H1 (cell line): ENCODE results near the gene VASN. TPM values are rescaled to one million over a fixed set of nuclear protein-coding genes. Genes with fewer than 3 reads are reported as not detected.

Experiments used
- CTCF ChIA-PET: fragments of 300-600 bp; sonication (Branson Sonifier 250); formaldehyde crosslinking; loops from one replicate; lab custom pipeline; 2021; ENCODE audit not compliant: partially characterized antibody; lab: Charles Lee
- POLR2A ChIA-PET: fragments of 300-600 bp; sonication (Branson Sonifier 250); formaldehyde crosslinking; loops from one replicate; lab custom pipeline; 2021; ENCODE audit warnings: inconsistent platforms; ENCODE audit not compliant: partially characterized antibody; lab: Charles Lee
- DNase-seq, 2 experiments: peaks; one replicate each; pipeline versions ENCODE4 v3.0.0 to v3.0.0-alpha.2; 2010 to 2022; ENCODE audit warnings: low spot score in 2 of 2, low read depth in 1 of 2, mixed read lengths in 1 of 2
- FAIRE-seq: peaks from 2 replicates; lab custom pipeline; 2011; peaks lifted over from hg19 to GRCh38; lab: Jason Lieb, UNC
- H2AFZ ChIP-seq: 2 replicates; pipeline ENCODE4 v1.8.1; 2012; ENCODE audit warnings: low read length, inconsistent platforms
- H2AK5ac ChIP-seq: 2 replicates; pipeline ENCODE4 v1.6.1; 2013; ENCODE audit warnings: low read depth, low read length
- H2BK120ac ChIP-seq: replicated peaks from 2 replicates; pipeline ENCODE3; 2013; ENCODE audit warnings: low read depth, low read length, inconsistent platforms
- H2BK12ac ChIP-seq: 2 replicates; pipeline ENCODE4 v1.6.1; 2013; ENCODE audit warnings: low read depth, low read length
- H2BK15ac ChIP-seq: 2 replicates; pipeline ENCODE4 v1.6.1; 2013; ENCODE audit warnings: low read length
- H2BK20ac ChIP-seq: 2 replicates; pipeline ENCODE4 v1.6.1; 2013; ENCODE audit warnings: low read length
- H2BK5ac ChIP-seq: 2 replicates; pipeline ENCODE4 v1.6.1; 2013; ENCODE audit warnings: low read depth, low read length
- H3K14ac ChIP-seq: 2 replicates; pipeline ENCODE4 v1.6.1; 2013; ENCODE audit warnings: inconsistent platforms; ENCODE audit not compliant: insufficient read length
- H3K18ac ChIP-seq: 2 replicates; pipeline ENCODE4 v1.6.1; 2013; ENCODE audit warnings: low read length; ENCODE audit errors: extremely low read depth
- H3K23ac ChIP-seq: 2 replicates; pipeline ENCODE4 v1.6.1; 2013; ENCODE audit warnings: inconsistent platforms; ENCODE audit not compliant: insufficient read length
- H3K23me2 ChIP-seq: 2 replicates; pipeline ENCODE4 v1.6.1; 2013; ENCODE audit warnings: low read depth, low read length
- H3K27ac ChIP-seq: 2 replicates; pipeline ENCODE4 v1.6.1; 2011; ENCODE audit warnings: low read depth, low read length, inconsistent platforms
- H3K27me3 ChIP-seq, 4 experiments: replicated peaks in 1 of 4; 1 replicate in 1 of 4; 2 replicates in 3 of 4; pipeline versions ENCODE4 v1.6.1 to v1.8.1; 2011 to 2013; ENCODE audit warnings: low read length in 3 of 4, mild to moderate bottlenecking in 3 of 4, inconsistent platforms in 2 of 4, mixed read lengths in 2 of 4, moderate library complexity in 1 of 4; ENCODE audit not compliant: control insufficient read depth in 3 of 4, insufficient read depth in 3 of 4; ENCODE audit errors: extremely low read depth in 1 of 4
- H3K36me3 ChIP-seq, 4 experiments: 2 replicates each; pipeline versions ENCODE4 v1.6.1 to v1.8.1; 2011 to 2013; ENCODE audit warnings: mild to moderate bottlenecking in 4 of 4, low read length in 3 of 4, moderate library complexity in 2 of 4, control low read depth in 1 of 4, inconsistent platforms in 1 of 4; ENCODE audit not compliant: insufficient read depth in 4 of 4, control insufficient read depth in 2 of 4
- H3K4ac ChIP-seq: replicated peaks from 2 replicates; pipeline ENCODE3; 2013; ENCODE audit warnings: low read length, low read depth, mixed read lengths, inconsistent platforms; ENCODE audit not compliant: insufficient read length
- H3K4me1 ChIP-seq, 4 experiments: replicated peaks in 1 of 4; 1 replicate in 1 of 4; 2 replicates in 3 of 4; pipeline versions ENCODE4 v1.6.1 to v1.8.1; 2011 to 2013; ENCODE audit warnings: low read length in 3 of 4, inconsistent platforms in 2 of 4, mixed read lengths in 1 of 4; ENCODE audit not compliant: insufficient read depth in 4 of 4, control insufficient read depth in 3 of 4
- H3K4me2 ChIP-seq, 2 experiments: 2 replicates each; pipeline versions ENCODE4 v1.6.1 to v1.8.1; 2011 to 2013; ENCODE audit warnings: low read depth in 2 of 2, low read length in 2 of 2, control low read depth in 1 of 2, inconsistent platforms in 1 of 2, mild to moderate bottlenecking in 1 of 2; ENCODE audit not compliant: insufficient read depth in 1 of 2
- H3K4me3 ChIP-seq, 4 experiments: fragments of 200-600, 300-600 bp in 1 of 4; sonication (generic), shearing (Covaris generic), sonication (Bioruptor Twin) in 1 of 4; 2 replicates each; pipeline versions ENCODE4 v1.5.1 to v1.8.1; 2011 to 2016; ENCODE audit warnings: low read length in 4 of 4, low read depth in 3 of 4, control low read depth in 2 of 4, inconsistent platforms in 2 of 4, mild to moderate bottlenecking in 2 of 4, mixed read lengths in 1 of 4, moderate library complexity in 1 of 4; ENCODE audit not compliant: insufficient read depth in 2 of 4; ENCODE audit errors: extremely low read depth in 1 of 4
- H3K56ac ChIP-seq: replicated peaks from 2 replicates; pipeline ENCODE3; 2013; ENCODE audit warnings: low read depth, mild to moderate bottlenecking, mixed read lengths, low read length, inconsistent platforms; ENCODE audit not compliant: insufficient read length
- H3K79me1 ChIP-seq: 2 replicates; pipeline ENCODE4 v1.6.1; 2013; ENCODE audit warnings: low read depth, low read length, control low read depth
- H3K79me2 ChIP-seq, 2 experiments: 2 replicates each; pipeline versions ENCODE4 v1.6.1 to v1.8.1; 2012 to 2013; ENCODE audit warnings: low read length in 2 of 2, mild to moderate bottlenecking in 2 of 2, inconsistent platforms in 1 of 2; ENCODE audit not compliant: insufficient read depth in 2 of 2, control insufficient read depth in 1 of 2
- H3K9ac ChIP-seq, 4 experiments: replicated peaks in 1 of 4; 1 replicate in 1 of 4; 2 replicates in 3 of 4; pipeline versions ENCODE4 v1.6.1 to v1.8.1; 2011 to 2013; ENCODE audit warnings: low read depth in 3 of 4, low read length in 3 of 4, control low read depth in 2 of 4, mild to moderate bottlenecking in 2 of 4, moderate library complexity in 2 of 4, inconsistent platforms in 1 of 4; ENCODE audit errors: extremely low read depth in 1 of 4
- H3K9me3 ChIP-seq, 2 experiments: 2 replicates each; pipeline versions ENCODE4 v1.6.1 to v1.8.1; 2012 to 2013; ENCODE audit warnings: mild to moderate bottlenecking in 2 of 2, moderate library complexity in 2 of 2, control low read depth in 1 of 2, inconsistent platforms in 1 of 2, low read depth in 1 of 2, low read length in 1 of 2, mixed read lengths in 1 of 2; ENCODE audit not compliant: insufficient read depth in 2 of 2
- H4K20me1 ChIP-seq, 2 experiments: replicated peaks in 1 of 2; 2 replicates each; pipeline versions ENCODE3 to v1.8.1; 2011 to 2013; ENCODE audit warnings: inconsistent platforms in 2 of 2, low read length in 2 of 2, mild to moderate bottlenecking in 1 of 2; ENCODE audit not compliant: insufficient read depth in 2 of 2, control insufficient read depth in 1 of 2
- H4K5ac ChIP-seq: 2 replicates; pipeline ENCODE4 v1.6.1; 2013; ENCODE audit warnings: low read length, low read depth, mixed read lengths, inconsistent platforms; ENCODE audit not compliant: insufficient read length
- H4K8ac ChIP-seq: 2 replicates; pipeline ENCODE4 v1.8.0; 2013; ENCODE audit warnings: mild to moderate bottlenecking, moderate library complexity, low read length, inconsistent platforms; ENCODE audit not compliant: insufficient read depth; ENCODE audit errors: extremely low read depth
- H4K91ac ChIP-seq: replicated peaks from 2 replicates; pipeline ENCODE3; 2013; ENCODE audit warnings: low read length, mixed read lengths, inconsistent platforms; ENCODE audit not compliant: insufficient read length
- CHD1 ChIP-seq: IDR thresholded peaks from 2 replicates; pipeline ENCODE4 v1.6.1; 2012; ENCODE audit warnings: low read depth, low read length, improper control_type of control experiment
- CREB1 ChIP-seq: IDR thresholded peaks from 2 replicates; pipeline ENCODE4 v1.6.1; 2012; ENCODE audit warnings: inconsistent platforms
- GABPA ChIP-seq: IDR thresholded peaks from 2 replicates; pipeline ENCODE4 v1.6.1; 2011; ENCODE audit warnings: mild to moderate bottlenecking, low read length, moderate library complexity, borderline replicate concordance; ENCODE audit not compliant: insufficient read depth
- HDAC6 ChIP-seq: IDR thresholded peaks from one replicate; pipeline ENCODE4 v1.7.1; 2012; ENCODE audit warnings: low read depth, mild to moderate bottlenecking, inconsistent platforms, low read length, moderate library complexity
- MAX ChIP-seq: IDR thresholded peaks from 2 replicates; pipeline ENCODE4 v1.6.1; 2012; ENCODE audit warnings: inconsistent platforms
- POLR2A ChIP-seq, 2 experiments: IDR thresholded peaks; 1 replicate in 1 of 2; 2 replicates in 1 of 2; pipeline ENCODE4 v1.6.1; 2011; ENCODE audit warnings: low read depth in 2 of 2, low read length in 2 of 2, mild to moderate bottlenecking in 2 of 2; ENCODE audit errors: control extremely low read depth in 1 of 2
- RFX5 ChIP-seq: IDR thresholded peaks from 2 replicates; pipeline ENCODE4 v1.6.1; 2011; ENCODE audit warnings: low read depth, low read length, improper control_type of control experiment, borderline replicate concordance
- SIN3A ChIP-seq, 2 experiments: IDR thresholded peaks in 1 of 2; conservative IDR thresholded peaks in 1 of 2; 2 replicates each; pipeline ENCODE4 v1.6.1; 2011 to 2012; ENCODE audit warnings: low read length in 2 of 2, improper control_type of control experiment in 1 of 2, low read depth in 1 of 2, mild to moderate bottlenecking in 1 of 2
- TAF1 ChIP-seq: IDR thresholded peaks from 2 replicates; pipeline ENCODE4 v1.6.1; 2011; ENCODE audit warnings: mild to moderate bottlenecking, low read depth, low read length
- TCF12 ChIP-seq: IDR thresholded peaks from 2 replicates; pipeline ENCODE4 v1.6.1; 2011; ENCODE audit warnings: low read depth, mild to moderate bottlenecking, low read length
- TEAD4 ChIP-seq: IDR thresholded peaks from 2 replicates; pipeline ENCODE4 v1.6.1; 2012; ENCODE audit warnings: low read depth, low read length, inconsistent platforms, mixed read lengths
- WGBS, 2 experiments: shearing (Covaris generic) in 1 of 2; methylation state at CpG; one replicate each; pipeline versions ENCODE4 v1.1.6 to v1.1.7; 2013 to 2015; ENCODE audit warnings: low lambda C conversion rate in 2 of 2, mixed read lengths in 2 of 2, inconsistent platforms in 1 of 2, low coverage in 1 of 2, missing lambda C conversion rate in 1 of 2; ENCODE audit not compliant: insufficient replicate concordance in 2 of 2, insufficient coverage in 1 of 2, insufficient read length in 1 of 2; ENCODE audit errors: extremely low coverage in 1 of 2, missing lambda C conversion rate in 1 of 2; 5-methylcytosine and 5-hydroxymethylcytosine counted together
- polyA plus RNA-seq, 7 experiments: library from polyadenylated mRNA; depleted of rRNA in 3 of 7; stranded (reverse) in 5 of 7; unstranded in 2 of 7; fragments of >200 nt in 5 of 7; fragments of 200-250 nt in 2 of 7; gene quantifications; 1 replicate in 5 of 7; 2 replicates in 1 of 7; 4 replicates in 1 of 7; pipeline versions ENCODE4 v1.2.1 to v1.2.3, GENCODE V29; 2011 to 2013; ENCODE audit warnings: missing spikeins in 2 of 7, mixed read lengths in 2 of 7
- total RNA-seq: library from RNA; stranded (reverse); fragmentation: NEBNext Ultra II Directional; extraction: Animal tissue kit (Norgen Biotek cat#: 25700); gene quantifications from 2 replicates; pipeline ENCODE4 v1.2.1, GENCODE V29; 2021

Gene VASN
- total and polyA plus RNA-seq, 2 of the 8 experiments (the other 6 are each of a cell fraction or from before 2014, with no cell fraction given), result 9.6 to 11.3 TPM

- Histone ChIP-seq H3K9ac (no peak overlapping the region), H3K23me2 (no peaks in the 10 kb centered on the region), H3K14ac (no peak overlapping the region), H2BK5ac (peak overlapping the region; percentile 63; the same call in 1 of the 2 replicates), H3K4me3 (no peak overlapping the region), H3K27me3 (no peaks in the 10 kb centered on the region), H3K56ac (no peak overlapping the region), H3K36me3 (peaks cover 0 to 18% (median 2%) of the 10 kb centered on the region in 4 experiments; a peak in 4 of 8 replicates), H2BK15ac (no peak overlapping the region), H4K20me1 (peaks cover 5 to 23% of the 10 kb centered on the region in 2 experiments), H4K5ac (no peak overlapping the region), H3K4me2 (no peak overlapping the region), H2BK20ac (no peak overlapping the region), H2BK120ac (no peak overlapping the region), H2AK5ac (no peak overlapping the region), H2AFZ (no peak overlapping the region), H4K8ac (no peak overlapping the region; the same call in none of the 2 replicates), H2BK12ac (peak overlapping the region; percentile 84; the same call in 1 of the 2 replicates), H3K27ac (peak overlapping the region; percentile 15; the same call in 1 of the 2 replicates), H3K18ac (no peak overlapping the region), H3K23ac (no peak overlapping the region), H3K79me2 (peaks cover 0 to 2% of the 10 kb centered on the region in 2 experiments; a peak in 1 of 4 replicates), H4K91ac (no peak overlapping the region), H3K4me1 (peaks cover 0 to 34% (median 28%) of the 10 kb centered on the region in 4 experiments; a peak in 6 of 7 replicates), H3K79me1 (0 out of 2 replicates have a peak, but pooled peaks cover 3% of the 10 kb centered on the region), H3K4ac (peak overlapping the region; percentile 76), H3K9me3 (no peaks in the 10 kb centered on the region)
- 93% methylated on average over 18 of the region's 26 CpGs; no CpG with 5 or more reads in 1 of the 2 experiments for WGBS, 2 experiments
- DNase-seq (no peak), FAIRE-seq (no peak)
- CTCF ChIA-PET, result interaction anchor here (0.7 to 24.8 kb wide), 9 partner anchors 9 to 90 kb away, joined by 3 to 659 read pairs (median 4); no protein-coding TSS in a partner anchor
- POLR2A ChIA-PET, result interaction anchor here (1.0 to 11.7 kb wide), 8 partner anchors 8 to 108 kb away, joined by 3 to 223 read pairs (median 4); partner anchors contain the start of gene VASN
- TF ChIP-seq HDAC6, result no peak
- no peak for TF ChIP-seq MAX
- no peak for TF ChIP-seq POLR2A (IDR thresholded peaks at IDR 0.05; ENCODE audit: control extremely low read depth in 1 of 2, low read depth in 2 of 2, low read length in 2 of 2)
- TF ChIP-seq TCF12, result no peak
- TF ChIP-seq CHD1, result no peak
- no peak for TF ChIP-seq RFX5
- no peak for TF ChIP-seq CREB1
- TF ChIP-seq TAF1, result no peak
- no peak for TF ChIP-seq GABPA
- no peak for TF ChIP-seq SIN3A (conservative IDR thresholded peaks at IDR 0.05 in 1 of 2, IDR thresholded peaks at IDR 0.05 in 1 of 2; ENCODE audit: low read depth in 1 of 2, low read length in 2 of 2)
- TF ChIP-seq TEAD4, result no peak
These were observed 8.7 kb downstream of the VASN start for GRCh38 chr16:4380119-4381063.
